Lower leg skin (tissue), 3 donors: ENCODE data around the gene FOXP4.

ENCODE experiments used
- CTCF ChIP-seq, 3 donors: fragments of 450-650 bp; IDR thresholded peaks; one replicate each; pipeline ENCODE4 v1.5.1; 2016; ENCODE audit warnings: antibody characterized with exemption in 3 of 3, mild to moderate bottlenecking in 3 of 3, moderate library complexity in 2 of 3
- POLR2A ChIP-seq, 2 donors: fragments of 450-650 bp; IDR thresholded peaks; one replicate each; pipeline ENCODE4 v1.6.1; 2016 to 2017; ENCODE audit warnings: antibody characterized with exemption in 2 of 2, mild to moderate bottlenecking in 1 of 2, moderate library complexity in 1 of 2

- TF ChIP-seq CTCF (IDR thresholded peaks at IDR 0.05): no peak
- no peak for TF ChIP-seq POLR2A (IDR thresholded peaks at IDR 0.05)
Observed at GRCh38 chr6:41527721-41528408, 18.3 kb upstream of the FOXP4 start.
